GM12878 (cell line): ENCODE measurements around the gene VNN1. TPM values are rescaled to one million over a fixed set of nuclear protein-coding genes. Genes with fewer than 3 reads are reported as not detected.

ENCODE experiments used
- ATAC-seq: fragments of 200-7000 bp; cut with Tn5 transposase; 3 replicates; pipeline ENCODE4 v1.9.1; 2020; ENCODE audit warnings: mild to moderate bottlenecking, moderate library complexity
- BruUV-seq: library from RNA; stranded (reverse); fragments of 400-500 nt; replicated peaks from 2 replicates; lab custom pipeline; 2021; lab: Mats Ljungman, UMichigan
- CTCF ChIA-PET: fragments of 300-600 bp; sonication (Branson Sonifier 250); formaldehyde crosslinking; extraction: SDS; loops from one replicate; lab custom pipeline; 2021; ENCODE audit warnings: inconsistent platforms; lab: Yijun Ruan, JAX
- POLR2A ChIA-PET: fragments of 350-600 bp; formaldehyde crosslinking; extraction: SDS; loops from one replicate; lab custom pipeline; 2021; ENCODE audit warnings: inconsistent platforms; lab: Charles Lee
- RAD21 ChIA-PET: fragments of 300-600 bp; sonication (Branson Sonifier 250); formaldehyde crosslinking; loops from one replicate; lab custom pipeline; 2023; ENCODE audit warnings: antibody characterized with exemption; ENCODE audit not compliant: unreplicated experiment; lab: Charles Lee
- SMC1A ChIA-PET: fragments of 300-600 bp; sonication (Branson Sonifier 250); formaldehyde crosslinking; loops from one replicate; lab custom pipeline; 2023; ENCODE audit not compliant: unreplicated experiment, uncharacterized antibody; lab: Charles Lee
- DNase-seq: peaks from one replicate; pipeline ENCODE4 v3.0.0-alpha.2; 2011; ENCODE audit warnings: low read depth, low spot score
- FAIRE-seq: peaks from 3 replicates; lab custom pipeline; 2011; peaks lifted over from hg19 to GRCh38; lab: Jason Lieb, UNC
- H2AFZ ChIP-seq: 2 replicates; pipeline ENCODE4 v1.6.0; 2011; ENCODE audit warnings: low read depth, low read length, control low read depth; ENCODE audit not compliant: control insufficient read depth
- H3K27ac ChIP-seq: 2 replicates; pipeline ENCODE4 v1.5.1; 2011; ENCODE audit warnings: control low read depth; ENCODE audit not compliant: control insufficient read depth, insufficient read depth
- H3K27me3 ChIP-seq, 2 experiments: replicated peaks in 1 of 2; 2 replicates each; pipeline versions ENCODE4 v1.6.0 to v1.6.1; 2011; ENCODE audit warnings: low read length in 1 of 2; ENCODE audit not compliant: control insufficient read depth in 2 of 2, insufficient read depth in 2 of 2
- H3K36me3 ChIP-seq, 2 experiments: 2 replicates each; pipeline ENCODE4 v1.5.1; 2011; ENCODE audit warnings: low read length in 1 of 2; ENCODE audit not compliant: control insufficient read depth in 2 of 2, insufficient read depth in 2 of 2
- H3K4me1 ChIP-seq: 2 replicates; pipeline ENCODE4 v1.6.1; 2011; ENCODE audit warnings: mild to moderate bottlenecking, low read length, moderate library complexity, mixed read lengths; ENCODE audit not compliant: control insufficient read depth, insufficient read depth
- H3K4me2 ChIP-seq: 2 replicates; pipeline ENCODE4 v1.6.0; 2011; ENCODE audit warnings: control low read depth; ENCODE audit not compliant: control insufficient read depth, insufficient read depth
- H3K4me3 ChIP-seq: fragments of 200-600 bp; sonication (generic); 2 replicates; pipeline ENCODE4 v1.5.1; 2016
- H3K79me2 ChIP-seq: 2 replicates; pipeline ENCODE4 v1.6.0; 2011; ENCODE audit warnings: low read length; ENCODE audit not compliant: control insufficient read depth, insufficient read depth
- H3K9ac ChIP-seq: 2 replicates; pipeline ENCODE4 v1.8.0; 2011; ENCODE audit warnings: low read length, control low read depth, mixed read lengths; ENCODE audit not compliant: control insufficient read depth, insufficient read depth
- H3K9me3 ChIP-seq: replicated peaks from 3 replicates; pipeline ENCODE4 v1.5.1; 2011; ENCODE audit warnings: mild to moderate bottlenecking, low read length; ENCODE audit not compliant: control insufficient read depth, insufficient read depth
- H4K20me1 ChIP-seq: 2 replicates; pipeline ENCODE4 v1.6.0; 2011; ENCODE audit not compliant: control insufficient read depth, insufficient read depth
- CBX3 ChIP-seq: fragments of 200-600 bp; sonication (generic); IDR thresholded peaks from 2 replicates; pipeline ENCODE4 v1.6.1; 2016; ENCODE audit warnings: low read depth, borderline replicate concordance
- HDAC6 ChIP-seq: fragments of 200-600 bp; sonication (generic); IDR thresholded peaks from one replicate; pipeline ENCODE4 v1.8.0; 2017; ENCODE audit warnings: antibody characterized with exemption; ENCODE audit not compliant: unreplicated experiment
- IKZF2 ChIP-seq, 2 experiments: fragments of 450-650 bp; IDR thresholded peaks; 2 replicates each; pipeline ENCODE4 v1.6.1; 2017; ENCODE audit warnings: mild to moderate bottlenecking in 2 of 2, moderate library complexity in 2 of 2
- JUNB ChIP-seq: IDR thresholded peaks from 2 replicates; pipeline ENCODE4 v1.6.1; 2016; ENCODE audit warnings: antibody characterized with exemption, mild to moderate bottlenecking
- RB1 ChIP-seq: fragments of 450-650 bp; formaldehyde crosslinking; IDR thresholded peaks from 2 replicates; pipeline ENCODE4 v1.6.1; 2017; ENCODE audit warnings: mild to moderate bottlenecking, borderline replicate concordance
- SP1 ChIP-seq: IDR thresholded peaks from one replicate; pipeline ENCODE4 v1.6.1; 2011; ENCODE audit warnings: low read depth, low read length
- TARDBP ChIP-seq: IDR thresholded peaks from 2 replicates; pipeline ENCODE4 v1.6.1; 2016; ENCODE audit warnings: borderline replicate concordance
- ZNF592 ChIP-seq: fragments of 450-650 bp; IDR thresholded peaks from 2 replicates; pipeline ENCODE4 v1.6.1; 2017; ENCODE audit warnings: mild to moderate bottlenecking, moderate library complexity
- WGBS: methylation state at CpG from one replicate; pipeline ENCODE4 v1.1.6; 2016; ENCODE audit warnings: low lambda C conversion rate; ENCODE audit not compliant: insufficient replicate concordance, insufficient coverage; ENCODE audit errors: missing lambda C conversion rate; 5-methylcytosine and 5-hydroxymethylcytosine counted together
- in situ Hi-C: fragments of 300-500 bp; cut with MboI; formaldehyde crosslinking; loops from 9 replicates; pipeline ENCODE4 v1.14.3; 2018; ENCODE audit warnings: mixed read lengths
- intact Hi-C: fragments of 100-400 bp; cut with micrococcal nuclease; formaldehyde crosslinking; loops from one replicate; pipeline ENCODE4 v1.14.2; 2022; ENCODE audit not compliant: unreplicated experiment
- polyA plus RNA-seq, 11 experiments: library from polyadenylated mRNA; depleted of rRNA in 4 of 11; unstranded in 6 of 11; stranded (reverse) in 5 of 11; fragments of >200 nt; fragmentation: Nextera tagmentation in 4 of 11; fragmentation: Illumina TruSeq in 1 of 11; extraction: Ambion mirVana in 4 of 11; extraction: Trizol in 1 of 11; gene quantifications; 1 replicate in 1 of 11; 2 replicates in 10 of 11; pipeline versions ENCODE4 v1.2.1 to v1.2.3, GENCODE V29; 2011 to 2016; ENCODE audit warnings: inconsistent platforms in 2 of 11, missing spikeins in 2 of 11, low read depth in 1 of 11
- total RNA-seq, 4 experiments: library from RNA; depleted of rRNA in 3 of 4; stranded (reverse); fragments of >200 nt in 3 of 4; fragmentation: Illumina TruSeq in 1 of 4; extraction: Trizol in 1 of 4; gene quantifications; 2 replicates each; pipeline versions ENCODE4 v1.2.1 to v1.2.3, GENCODE V29; 2013 to 2021

VNN1 gene
- total and polyA plus RNA-seq, 10 of the 15 experiments (the other 5 are each of a cell fraction or from before 2014, with no cell fraction given) = not detected

DNA sequence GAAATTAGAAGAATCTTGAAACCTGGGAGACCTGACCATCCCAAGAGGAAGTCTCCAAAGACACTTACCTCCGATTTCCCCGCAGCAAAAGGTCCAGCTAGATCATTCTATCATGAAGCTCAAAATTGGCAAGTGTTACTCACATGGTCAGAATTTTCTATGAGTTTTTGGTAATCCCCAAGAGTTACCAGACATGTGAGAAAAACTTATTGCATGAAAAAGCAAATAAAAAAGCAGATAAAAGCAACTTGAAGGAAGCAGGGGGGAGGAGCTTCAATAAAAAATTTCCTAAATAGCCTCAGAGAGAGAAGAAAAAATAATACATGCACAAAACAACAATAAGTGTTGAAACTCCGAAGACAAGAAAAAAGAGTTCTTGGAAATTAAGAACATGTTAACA, 27.3 kb downstream of the VNN1 start:
- H3K27me3 ChIP-seq = peaks cover 0 to 1% of the 10 kb centered on the region in 2 experiments; a peak in 1 of 4 replicates
- CTCF ChIA-PET = no interaction called here
- no peak for ATAC-seq
- no peak for DNase-seq
- no peak overlapping the region for H3K9ac ChIP-seq
- H2AFZ ChIP-seq = no peak overlapping the region
- intact Hi-C loops (no loop called here), in situ Hi-C loops (no loop called here)
- POLR2A ChIA-PET = no interaction called here
- H3K79me2 ChIP-seq = no peaks in the 10 kb centered on the region
- H3K4me2 ChIP-seq = no peak overlapping the region
- H3K9me3 ChIP-seq = no peaks in the 10 kb centered on the region
- RAD21 ChIA-PET = no interaction called here
- no peak for FAIRE-seq
- BruUV-seq = no TSS peak
- no peaks in the 10 kb centered on the region for H3K36me3 ChIP-seq
- no peak overlapping the region for H3K27ac ChIP-seq
- H3K4me1 ChIP-seq = no peaks in the 10 kb centered on the region
- SMC1A ChIA-PET = no interaction called here
- 81% methylated on average over 3 of the region's 3 CpGs for WGBS
- H3K4me3 ChIP-seq = no peak overlapping the region
- H4K20me1 ChIP-seq = no peaks in the 10 kb centered on the region
- no peak for TF ChIP-seq ZNF592
- TF ChIP-seq JUNB = no peak
- TF ChIP-seq RB1 = no peak
- no peak for TF ChIP-seq TARDBP
- no peak for TF ChIP-seq HDAC6
- TF ChIP-seq IKZF2 (IDR thresholded peaks at IDR 0.05) = no peak
- TF ChIP-seq CBX3 = no peak
- TF ChIP-seq SP1 = no peak
